Kidney (tissue), 14 donors: ENCODE data around the gene PPIC. TPM values are rescaled to one million over a fixed set of nuclear protein-coding genes. Genes with fewer than 3 reads are reported as not detected.
"Not testable (repeated sequence)": the region's sequence is repeated elsewhere in the genome, so short reads cannot be mapped to it uniquely, and the experiment has no call there.

Source experiments
- DNase-seq, 5 donors: peaks; one replicate each; pipeline ENCODE4 v3.0.0-alpha.2; 2013 to 2020
- FAIRE-seq: peaks from 2 replicates; lab custom pipeline; 2012; peaks lifted over from hg19 to GRCh38; lab: Jason Lieb, UNC
- H3K27ac ChIP-seq, 2 donors: one replicate each; pipeline ENCODE4 v1.7.0; 2013; ENCODE audit warnings: low read depth in 2 of 2, low read length in 2 of 2, inconsistent platforms in 1 of 2
- H3K27me3 ChIP-seq: one replicate; pipeline ENCODE4 v1.7.1; 2013; ENCODE audit warnings: low read length, inconsistent platforms; ENCODE audit not compliant: control insufficient read depth, insufficient read depth
- H3K36me3 ChIP-seq, 3 donors: one replicate each; pipeline versions ENCODE4 v1.7.0 to v1.7.1; 2013; ENCODE audit warnings: low read length in 3 of 3, control low read depth in 1 of 3, inconsistent platforms in 1 of 3; ENCODE audit not compliant: insufficient read depth in 3 of 3, control insufficient read depth in 2 of 3
- H3K4me1 ChIP-seq, 3 donors: one replicate each; pipeline versions ENCODE4 v1.7.0 to v1.7.1; 2013; ENCODE audit warnings: low read length in 3 of 3, inconsistent platforms in 1 of 3, low read depth in 1 of 3; ENCODE audit not compliant: control insufficient read depth in 2 of 3, insufficient read depth in 2 of 3
- H3K4me3 ChIP-seq, 3 donors: one replicate each; pipeline versions ENCODE4 v1.7.0 to v1.8.1; 2013; ENCODE audit warnings: low read length in 3 of 3, control low read depth in 1 of 3, inconsistent platforms in 1 of 3
- H3K9ac ChIP-seq, 3 donors: one replicate each; pipeline versions ENCODE4 v1.7.0 to v1.7.1; 2013; ENCODE audit warnings: low read length in 3 of 3, control low read depth in 1 of 3, inconsistent platforms in 1 of 3
- H3K9me3 ChIP-seq, 3 donors: one replicate each; pipeline versions ENCODE4 v1.7.0 to v1.7.1; 2013; ENCODE audit warnings: low read length in 3 of 3, control low read depth in 1 of 3, inconsistent platforms in 1 of 3; ENCODE audit not compliant: control insufficient read depth in 2 of 3, insufficient read depth in 1 of 3
- CTCF ChIP-seq: IDR thresholded peaks from 3 replicates; pipeline ENCODE4 v1.5.1; 2012; ENCODE audit warnings: mild to moderate bottlenecking, moderate library complexity, borderline replicate concordance; ENCODE audit not compliant: insufficient read depth; ENCODE audit errors: extremely low read depth
- intact Hi-C: fragments of 100-400 bp; cut with DNase I; formaldehyde crosslinking; loops from one replicate; pipeline ENCODE4 v1.11.1; 2022
- polyA plus RNA-seq: library from polyadenylated mRNA; stranded (reverse); fragments of 350-450 nt; fragmentation: Illumina TruSeq; extraction: RNeasy Lipid Tissue Mini Kit (QIAGEN cat#74804); gene quantifications from one replicate; pipeline ENCODE4 v1.2.3, GENCODE V29; 2014; ENCODE audit warnings: low read depth, low replicate concordance; ENCODE audit not compliant: insufficient read depth
- total RNA-seq: library from RNA; stranded (reverse); fragmentation: NEBNext Ultra II Directional; extraction: Animal tissue kit (Norgen Biotek cat#: 25700); gene quantifications from one replicate; pipeline ENCODE4 v1.2.1, GENCODE V29; 2021
- donor health status: control.
- donor health status: control.
- donor health status: control.
- donor health status: control.
- donor health status: control.
- donor health status: DM: yes; HTN: yes; CAD: no.
- donor health status: Normal renal cell carcinoma (clear cell type).

Gene PPIC
- total and polyA plus RNA-seq, 2 donors from 2014 or later, result 46.1 to 49.5 TPM

DNA sequence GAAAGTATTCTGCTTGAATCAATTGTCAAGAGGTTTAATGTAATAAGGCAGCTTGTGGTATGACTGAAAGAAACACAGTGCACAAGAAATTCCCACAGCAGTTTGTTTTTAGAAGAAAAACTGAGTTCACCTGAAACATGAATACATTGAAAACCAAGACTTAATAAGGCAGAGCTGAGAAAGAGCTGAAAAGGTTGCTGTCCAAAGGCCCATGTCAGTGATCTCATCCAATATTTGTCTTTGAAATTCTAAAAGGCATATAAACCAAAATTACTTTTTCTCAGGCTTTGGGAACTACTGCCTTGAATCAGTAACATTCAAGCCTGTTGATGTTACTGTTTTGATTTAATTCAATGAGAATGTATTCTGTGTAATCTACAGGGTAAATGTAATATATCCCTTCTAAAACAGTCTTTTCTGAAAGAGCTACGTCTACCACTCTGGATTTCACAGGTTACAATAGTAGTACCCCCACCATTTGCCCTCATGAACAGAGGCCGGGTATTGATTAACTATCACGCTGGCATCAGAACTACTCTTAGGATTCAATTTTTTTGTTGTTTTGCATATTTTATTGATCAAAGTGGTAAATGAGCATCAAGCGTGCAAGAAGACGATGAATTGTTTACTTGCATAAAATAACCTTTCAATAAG is 57.8 kb downstream of the PPIC start:
- DNase-seq (no peak), FAIRE-seq (no peak)
- Histone ChIP-seq H3K4me1 (no peaks in the 10 kb centered on the region), H3K27me3 (no peaks in the 10 kb centered on the region), H3K9ac (no peak overlapping the region), H3K27ac (no peak overlapping the region), H3K36me3 (no peaks in the 10 kb centered on the region), H3K4me3 (no peak overlapping the region), H3K9me3 (no peaks in the 10 kb centered on the region)
- no peak for TF ChIP-seq CTCF
- intact Hi-C loops, result no loop called here

GRCh38 chr5:122978068-122978467 is 58.5 kb downstream of the PPIC start:
- Histone ChIP-seq H3K27me3 (no peaks in the 10 kb centered on the region), H3K36me3 (no peaks in the 10 kb centered on the region), H3K9me3 (no peaks in the 10 kb centered on the region), H3K4me3 (no peak overlapping the region), H3K4me1 (no peaks in the 10 kb centered on the region), H3K27ac (no peak overlapping the region), H3K9ac (no peak overlapping the region)
- FAIRE-seq, result peak; percentile 47
- no peak for TF ChIP-seq CTCF
- DNase-seq, result no peak
- intact Hi-C loops, result no loop called here

DNA sequence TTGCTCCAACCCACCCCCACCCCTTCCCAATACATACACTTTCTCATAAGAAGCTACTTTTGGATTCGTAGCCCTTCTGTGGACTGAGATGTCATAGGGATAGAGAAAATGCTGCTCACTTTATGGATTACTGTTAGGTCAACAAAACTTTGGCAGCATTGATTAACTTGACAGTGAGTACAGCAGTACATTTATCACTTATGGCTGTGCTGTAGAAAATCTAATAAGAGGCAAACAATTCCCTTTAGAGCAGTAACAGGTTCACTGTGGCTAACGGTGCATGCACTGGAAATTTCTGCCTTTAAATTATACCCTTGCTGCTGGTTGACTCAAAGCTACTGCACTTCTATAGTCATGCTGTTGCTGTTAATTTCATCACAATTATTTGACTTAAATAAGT is 59.2 kb downstream of the PPIC start:
- Histone ChIP-seq H3K27ac (no peak overlapping the region), H3K36me3 (no peaks in the 10 kb centered on the region), H3K9ac (no peak overlapping the region), H3K4me1 (no peaks in the 10 kb centered on the region), H3K4me3 (no peak overlapping the region), H3K9me3 (no peaks in the 10 kb centered on the region), H3K27me3 (no peaks in the 10 kb centered on the region)
- DNase-seq, result peak in 1 of 5 donors; percentile 9
- intact Hi-C loops, result no loop called here
- FAIRE-seq, result no peak
- no peak for TF ChIP-seq CTCF

- H3K9ac ChIP-seq, H3K27ac ChIP-seq, H3K27me3 ChIP-seq, H3K9me3 ChIP-seq, FAIRE-seq, intact Hi-C loops, H3K36me3 ChIP-seq, H3K4me1 ChIP-seq, DNase-seq, H3K4me3 ChIP-seq: not testable (repeated sequence)
These were observed 62.3 kb downstream of the PPIC start for GRCh38 chr5:122974251-122974650.

GRCh38 chr5:122973759-122974158 is 62.8 kb downstream of the PPIC start:
- H3K27ac ChIP-seq, H3K9ac ChIP-seq, H3K9me3 ChIP-seq, FAIRE-seq, intact Hi-C loops, H3K4me3 ChIP-seq, DNase-seq, H3K27me3 ChIP-seq, H3K4me1 ChIP-seq, H3K36me3 ChIP-seq: not testable (repeated sequence)
